Measurements from ENCODE around the gene STKLD1.

DNA sequence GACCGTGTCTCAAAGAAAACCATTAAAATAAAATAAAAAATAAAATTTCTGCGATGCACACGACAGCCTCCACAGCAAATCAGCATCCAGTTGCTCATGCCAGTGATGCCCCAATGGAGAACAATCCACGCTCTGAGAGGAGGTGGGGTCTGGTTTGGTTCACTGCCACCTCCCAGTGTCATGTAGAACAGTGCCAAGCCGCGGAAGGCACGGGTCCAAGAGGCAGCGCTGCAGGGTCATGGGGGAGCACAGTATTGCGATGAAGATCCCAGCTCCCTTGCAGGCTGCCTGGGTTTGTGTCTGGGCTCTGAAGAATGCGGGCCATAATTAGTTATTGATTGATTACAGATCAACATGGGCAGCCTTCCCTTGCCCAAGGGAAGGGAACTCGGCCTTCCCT, 77.5 kb downstream of the STKLD1 start:
- TF ChIP-seq, protein P1, sequence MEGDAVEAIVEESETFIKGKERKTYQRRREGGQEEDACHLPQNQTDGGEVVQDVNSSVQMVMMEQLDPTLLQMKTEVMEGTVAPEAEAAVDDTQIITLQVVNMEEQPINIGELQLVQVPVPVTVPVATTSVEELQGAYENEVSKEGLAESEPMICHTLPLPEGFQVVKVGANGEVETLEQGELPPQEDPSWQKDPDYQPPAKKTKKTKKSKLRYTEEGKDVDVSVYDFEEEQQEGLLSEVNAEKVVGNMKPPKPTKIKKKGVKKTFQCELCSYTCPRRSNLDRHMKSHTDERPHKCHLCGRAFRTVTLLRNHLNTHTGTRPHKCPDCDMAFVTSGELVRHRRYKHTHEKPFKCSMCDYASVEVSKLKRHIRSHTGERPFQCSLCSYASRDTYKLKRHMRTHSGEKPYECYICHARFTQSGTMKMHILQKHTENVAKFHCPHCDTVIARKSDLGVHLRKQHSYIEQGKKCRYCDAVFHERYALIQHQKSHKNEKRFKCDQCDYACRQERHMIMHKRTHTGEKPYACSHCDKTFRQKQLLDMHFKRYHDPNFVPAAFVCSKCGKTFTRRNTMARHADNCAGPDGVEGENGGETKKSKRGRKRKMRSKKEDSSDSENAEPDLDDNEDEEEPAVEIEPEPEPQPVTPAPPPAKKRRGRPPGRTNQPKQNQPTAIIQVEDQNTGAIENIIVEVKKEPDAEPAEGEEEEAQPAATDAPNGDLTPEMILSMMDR (IDR thresholded peaks at IDR 0.05) = no peak
- TF ChIP-seq POLR2AphosphoS5 (IDR thresholded peaks at IDR 0.05) (no peak), POLR2A (IDR thresholded peaks at IDR 0.05) (no peak)
